NCI-H2227 (cell line): Measurements from ENCODE around the gene MECR.

Experiments
- DNase-seq: peaks from one replicate; lab custom pipeline; 2025; ENCODE audit not compliant: unreplicated experiment; lab: John Stamatoyannopoulos, UW

Gene MECR

GRCh38 chr1:29209173-29209572 lies 21.6 kb downstream of the MECR start:
- DNase-seq = no peak

- DNase-seq = no peak
Measured at GRCh38 chr1:29208442-29208841, 22.3 kb downstream of the MECR start.

- peak; percentile 96 for DNase-seq
Measured at GRCh38 chr1:29202584-29203340, 28.0 kb downstream of the MECR start.

GRCh38 chr1:29202053-29202452 lies 28.7 kb downstream of the MECR start:
- DNase-seq = no peak

GRCh38 chr1:29201595-29202051 lies 29.1 kb downstream of the MECR start:
- no peak for DNase-seq

GRCh38 chr1:29200906-29201594 lies 29.7 kb downstream of the MECR start:
- DNase-seq = no peak

- DNase-seq = no peak
Measured at GRCh38 chr1:29197993-29198392, 32.7 kb downstream of the MECR start.

- peak; percentile 44 for DNase-seq
Measured at GRCh38 chr1:29197590-29197924, 33.2 kb downstream of the MECR start.

- DNase-seq = no peak
Measured at GRCh38 chr1:29196863-29197589, 33.7 kb downstream of the MECR start.

- DNase-seq = no peak
Measured at GRCh38 chr1:29195881-29196291, 34.8 kb downstream of the MECR start.

- DNase-seq = no peak
Measured at GRCh38 chr1:29193879-29194455, 36.8 kb downstream of the MECR start.

- DNase-seq = no peak
Measured at GRCh38 chr1:29190718-29191117, 40.0 kb downstream of the MECR start.

- no peak for DNase-seq
Measured at GRCh38 chr1:29186707-29187106, 44.0 kb downstream of the MECR start.

GRCh38 chr1:29186252-29186651 lies 44.5 kb downstream of the MECR start:
- peak; percentile 22 for DNase-seq

GRCh38 chr1:29183287-29183686 lies 47.4 kb downstream of the MECR start:
- no peak for DNase-seq

- DNase-seq = peak; percentile 99
Measured at GRCh38 chr1:29181413-29182225, 49.1 kb downstream of the MECR start, which contains the start of gene SRSF4. TSS of gene SRSF4 (minus strand) at chr1:29181900. CDS start at chr1:29181752, 148 bp downstream.

GRCh38 chr1:29180497-29181412 lies 50.0 kb downstream of the MECR start:
- peak; percentile 62 for DNase-seq

- no peak for DNase-seq
Measured at GRCh38 chr1:29179641-29180184, 51.0 kb downstream of the MECR start.

- DNase-seq = no peak
Measured at GRCh38 chr1:29177022-29177705, 53.6 kb downstream of the MECR start.
